T-cell (primary cell): Measurements from ENCODE around the gene EFHB. TPM values are rescaled to one million over a fixed set of nuclear protein-coding genes. Genes with fewer than 3 reads are reported as not detected.
"Not testable (repeated sequence)": the region's sequence is repeated elsewhere in the genome, so short reads cannot be mapped to it uniquely, and the experiment has no call there.

Source experiments
- ATAC-seq, 4 experiments: fragments of 200-7000 bp in 3 of 4; fragments of 150-1000 bp in 1 of 4; cut with Tn5 transposase; replicated peaks in 1 of 4; 1 replicate in 3 of 4; 2 replicates in 1 of 4; pipeline ENCODE4 v1.10.0; 2021; ENCODE audit warnings: moderate library complexity in 3 of 4, mild to moderate bottlenecking in 2 of 4, moderate number of reproducible peaks in 1 of 4
- CTCF ChIA-PET, 2 donors: fragments of 300-600 bp; sonication (Branson Sonifier 250); formaldehyde crosslinking; loops; one replicate each; lab custom pipeline; 2022; ENCODE audit warnings: antibody characterized with exemption in 2 of 2; lab: Charles Lee
- POLR2A ChIA-PET, 2 donors: fragments of 300-600 bp; sonication (Branson Sonifier 250); formaldehyde crosslinking; loops; one replicate each; lab custom pipeline; 2022; ENCODE audit warnings: antibody characterized with exemption in 2 of 2; lab: Charles Lee
- DNase-seq, 35 experiments: peaks; one replicate each; pipeline versions ENCODE4 v3.0.0 to v3.0.0-alpha.2; 2013 to 2023
- H3K27ac ChIP-seq: one replicate; pipeline ENCODE4 v1.5.1; 2013; ENCODE audit warnings: low read length
- H3K27me3 ChIP-seq, 2 experiments: replicated peaks in 1 of 2; 1 replicate in 1 of 2; 2 replicates in 1 of 2; pipeline versions ENCODE4 v1.6.1 to v1.7.0; 2013; ENCODE audit warnings: low read length in 1 of 2, mixed read lengths in 1 of 2; ENCODE audit not compliant: control insufficient read depth in 2 of 2, insufficient read depth in 2 of 2; ENCODE audit errors: extremely low read depth in 1 of 2
- H3K36me3 ChIP-seq, 2 donors: 1 replicate in 1 of 2; 2 replicates in 1 of 2; pipeline versions ENCODE4 v1.6.1 to v1.7.0; 2013; ENCODE audit warnings: low read length in 1 of 2; ENCODE audit not compliant: control insufficient read depth in 2 of 2, insufficient read depth in 1 of 2; ENCODE audit errors: extremely low read depth in 1 of 2
- H3K4me1 ChIP-seq, 2 experiments: 1 replicate in 1 of 2; 2 replicates in 1 of 2; pipeline versions ENCODE4 v1.6.1 to v1.7.0; 2013; ENCODE audit warnings: low read length in 2 of 2, mixed read lengths in 1 of 2; ENCODE audit not compliant: insufficient read depth in 2 of 2, control insufficient read depth in 1 of 2; ENCODE audit errors: extremely low read depth in 1 of 2
- H3K4me3 ChIP-seq, 2 donors: 1 replicate in 1 of 2; 2 replicates in 1 of 2; pipeline versions ENCODE4 v1.5.1 to v1.7.0; 2013; ENCODE audit warnings: mild to moderate bottlenecking in 2 of 2, low read length in 1 of 2, moderate library complexity in 1 of 2; ENCODE audit not compliant: control insufficient read depth in 1 of 2; ENCODE audit errors: extremely low read depth in 1 of 2
- H3K9me3 ChIP-seq: 2 replicates; pipeline ENCODE4 v1.7.0; 2013
- H3K27ac Mint-ChIP-seq, 2 donors: one replicate each; pipeline ENCODE4 v1.8.0; 2020 to 2021; ENCODE audit warnings: mild to moderate bottlenecking in 2 of 2, mixed read lengths in 2 of 2
- H3K27me3 Mint-ChIP-seq, 2 donors: one replicate each; pipeline ENCODE4 v1.8.0; 2021 to 2022; ENCODE audit warnings: mixed read lengths in 2 of 2
- H3K36me3 Mint-ChIP-seq: one replicate; pipeline ENCODE4 v1.8.0; 2021; ENCODE audit warnings: mixed read lengths
- H3K4me1 Mint-ChIP-seq, 3 donors: one replicate each; pipeline ENCODE4 v1.8.0; 2020 to 2022; ENCODE audit warnings: mixed read lengths in 3 of 3, mild to moderate bottlenecking in 1 of 3
- H3K4me3 Mint-ChIP-seq, 3 donors: one replicate each; pipeline ENCODE4 v1.8.0; 2020 to 2022; ENCODE audit warnings: mild to moderate bottlenecking in 3 of 3, mixed read lengths in 3 of 3, moderate library complexity in 3 of 3
- H3K9me3 Mint-ChIP-seq, 3 donors: one replicate each; pipeline ENCODE4 v1.8.0; 2020 to 2022; ENCODE audit warnings: mixed read lengths in 3 of 3
- WGBS: methylation state at CpG from one replicate; pipeline ENCODE4 v1.1.5; 2013; ENCODE audit warnings: missing lambda C conversion rate; ENCODE audit not compliant: insufficient coverage; 5-methylcytosine and 5-hydroxymethylcytosine counted together
- total RNA-seq, 35 experiments: library from RNA in 6 of 35; stranded (reverse) in 6 of 35; fragments of 120-200 nt in 1 of 35; gene quantifications; one replicate each; pipeline versions ENCODE4 v1.2.1 to v1.2.4 and lab custom pipeline; 2013 to 2026

The EFHB gene
- total RNA-seq, 5 donors from 2014 or later (not counting 1 experiment from before 2014, with no cell fraction given), result 0.95 to 1.8 (median 1.2) TPM; not detected in 1

GRCh38 chr3:19899264-19899663, 34.8 kb downstream of the EFHB start:
- Mint-ChIP-seq H3K9me3 (no peaks in the 10 kb centered on the region), H3K27me3 (no peaks in the 10 kb centered on the region), H3K36me3 (no peaks in the 10 kb centered on the region), H3K4me3 (no peak overlapping the region), H3K27ac (no peak overlapping the region), H3K4me1 (no peaks in the 10 kb centered on the region)
- Histone ChIP-seq H3K36me3 (no peaks in the 10 kb centered on the region), H3K27ac (no peak overlapping the region), H3K4me1 (no peaks in the 10 kb centered on the region), H3K9me3 (no peaks in the 10 kb centered on the region), H3K4me3 (no peak overlapping the region), H3K27me3 (no peaks in the 10 kb centered on the region)
- ATAC-seq (no peak), DNase-seq (no peak)
- POLR2A ChIA-PET, result no interaction called here
- CTCF ChIA-PET, result interaction anchor here (0.6 to 1.0 kb wide), 2 partner anchors 11 to 19 kb away, joined by 3 read pairs; no protein-coding TSS in a partner anchor
- WGBS, result no CpG with 5 or more reads among the region's 2 CpGs

- Histone ChIP-seq H3K36me3 (no peaks in the 10 kb centered on the region), H3K4me3 (no peak overlapping the region), H3K4me1 (no peaks in the 10 kb centered on the region), H3K9me3 (no peaks in the 10 kb centered on the region), H3K27me3 (no peaks in the 10 kb centered on the region), H3K27ac (no peak overlapping the region)
- Mint-ChIP-seq H3K4me3 (no peak overlapping the region), H3K36me3 (no peaks in the 10 kb centered on the region), H3K27me3 (no peaks in the 10 kb centered on the region), H3K27ac (no peak overlapping the region), H3K4me1 (no peaks in the 10 kb centered on the region), H3K9me3 (no peaks in the 10 kb centered on the region)
- DNase-seq (no peak), ATAC-seq (no peak)
- WGBS, result no CpG with 5 or more reads among the region's 2 CpGs
- ChIA-PET CTCF (no interaction called here), POLR2A (no interaction called here)
These were observed 35.3 kb downstream of the EFHB start for GRCh38 chr3:19898721-19899120.

- Mint-ChIP-seq H3K9me3 (no peaks in the 10 kb centered on the region), H3K4me1 (no peaks in the 10 kb centered on the region), H3K36me3 (no peaks in the 10 kb centered on the region), H3K4me3 (no peak overlapping the region), H3K27me3 (no peaks in the 10 kb centered on the region), H3K27ac (no peak overlapping the region)
- POLR2A ChIA-PET, result no interaction called here
- no peaks in the 10 kb centered on the region for H3K36me3 ChIP-seq
- no peaks in the 10 kb centered on the region for H3K9me3 ChIP-seq
- no CpG with 5 or more reads among the region's 1 CpG for WGBS
- H3K27ac ChIP-seq, result no peak overlapping the region
- H3K4me1 ChIP-seq, result no peaks in the 10 kb centered on the region
- ATAC-seq (no peak), DNase-seq (no peak)
- H3K27me3 ChIP-seq, result no peaks in the 10 kb centered on the region
- H3K4me3 ChIP-seq, result no peak overlapping the region
- CTCF ChIA-PET, result no interaction called here
These were observed 42.3 kb downstream of the EFHB start for GRCh38 chr3:19891740-19892139.

GRCh38 chr3:19888428-19889152, 45.4 kb downstream of the EFHB start:
- Histone ChIP-seq H3K4me3 (no peak overlapping the region), H3K36me3 (no peaks in the 10 kb centered on the region), H3K27me3 (no peaks in the 10 kb centered on the region), H3K27ac (no peak overlapping the region), H3K9me3 (no peaks in the 10 kb centered on the region), H3K4me1 (no peaks in the 10 kb centered on the region)
- WGBS, result 83% methylated on average over 1 of the region's 5 CpGs
- Mint-ChIP-seq H3K9me3 (no peaks in the 10 kb centered on the region), H3K4me1 (no peaks in the 10 kb centered on the region), H3K36me3 (no peaks in the 10 kb centered on the region), H3K27ac (no peak overlapping the region), H3K27me3 (no peaks in the 10 kb centered on the region), H3K4me3 (no peak overlapping the region)
- no peak for ATAC-seq
- POLR2A ChIA-PET, result interaction anchor here (0.5 to 0.6 kb wide), 3 partner anchors 9 to 365 kb away, joined by 3 to 4 read pairs (median 3); no protein-coding TSS in a partner anchor
- CTCF ChIA-PET, result interaction anchor here (0.6 to 0.7 kb wide), 2 partner anchors 11 to 1992 kb away, joined by 3 read pairs; no protein-coding TSS in a partner anchor
- DNase-seq, result no peak

- H3K27ac Mint-ChIP-seq, H3K36me3 Mint-ChIP-seq, H3K4me1 ChIP-seq, H3K4me3 Mint-ChIP-seq, H3K27me3 ChIP-seq, H3K27me3 Mint-ChIP-seq, H3K9me3 Mint-ChIP-seq, H3K36me3 ChIP-seq, POLR2A ChIA-PET, H3K9me3 ChIP-seq, H3K27ac ChIP-seq, DNase-seq, H3K4me1 Mint-ChIP-seq, H3K4me3 ChIP-seq, ATAC-seq: not testable (repeated sequence)
- WGBS, result 40% methylated on average over 1 of the region's 4 CpGs
- CTCF ChIA-PET, result interaction anchor here (0.7 to 0.8 kb wide), 2 partner anchors 237 to 343 kb away, joined by 3 to 5 read pairs; no protein-coding TSS in a partner anchor
These were observed 46.9 kb downstream of the EFHB start for GRCh38 chr3:19887122-19887521.

- no peak overlapping the region for H3K27ac ChIP-seq
- H3K27ac Mint-ChIP-seq, result no peak overlapping the region
- H3K9me3 ChIP-seq, result no peaks in the 10 kb centered on the region
- no peaks in the 10 kb centered on the region for H3K27me3 Mint-ChIP-seq
- no peak overlapping the region for H3K4me3 ChIP-seq
- H3K36me3 Mint-ChIP-seq, result no peaks in the 10 kb centered on the region
- H3K27me3 ChIP-seq, result no peaks in the 10 kb centered on the region
- H3K4me1 Mint-ChIP-seq, result no peaks in the 10 kb centered on the region
- no peaks in the 10 kb centered on the region for H3K4me1 ChIP-seq
- no peaks in the 10 kb centered on the region for H3K36me3 ChIP-seq
- ChIA-PET CTCF (interaction anchor here (0.7 to 1.0 kb wide), 3 partner anchors 9 to 342 kb away, joined by 3 to 5 read pairs (median 3); no protein-coding TSS in a partner anchor), POLR2A (no interaction called here)
- no peaks in the 10 kb centered on the region for H3K9me3 Mint-ChIP-seq
- ATAC-seq (no peak), DNase-seq (no peak)
- no peak overlapping the region for H3K4me3 Mint-ChIP-seq
These were observed 47.6 kb downstream of the EFHB start for GRCh38 chr3:19886404-19886803.
